GM21367 (cell line): Measurements from ENCODE around the gene FAIM2.

ENCODE experiments used
- ATAC-seq: cut with Tn5 transposase; IDR thresholded peaks from one replicate; pipeline ENCODE4 v1.9.1; 2021; ENCODE audit not compliant: unreplicated experiment

Gene FAIM2

DNA sequence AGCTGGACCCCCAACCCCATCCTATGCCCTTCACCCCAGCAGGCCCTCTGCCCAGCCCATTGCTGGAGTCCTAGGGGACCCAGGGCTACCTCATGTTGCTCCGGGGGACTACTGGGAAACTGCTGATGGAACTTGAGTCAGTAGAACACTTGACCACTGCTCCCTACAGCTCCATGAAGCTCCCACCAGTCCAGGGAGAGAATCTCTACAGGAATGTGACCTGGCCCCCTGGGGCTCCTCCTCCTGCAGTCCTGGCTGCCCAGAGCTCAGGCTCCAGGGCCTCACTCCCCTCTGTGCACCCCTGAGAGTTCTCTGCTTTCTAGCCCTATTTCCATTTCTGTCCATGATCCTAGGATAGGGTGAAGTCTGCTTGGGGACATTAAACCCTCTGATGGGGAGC lies 36.0 kb upstream of the FAIM2 start:
- ATAC-seq: no peak

DNA sequence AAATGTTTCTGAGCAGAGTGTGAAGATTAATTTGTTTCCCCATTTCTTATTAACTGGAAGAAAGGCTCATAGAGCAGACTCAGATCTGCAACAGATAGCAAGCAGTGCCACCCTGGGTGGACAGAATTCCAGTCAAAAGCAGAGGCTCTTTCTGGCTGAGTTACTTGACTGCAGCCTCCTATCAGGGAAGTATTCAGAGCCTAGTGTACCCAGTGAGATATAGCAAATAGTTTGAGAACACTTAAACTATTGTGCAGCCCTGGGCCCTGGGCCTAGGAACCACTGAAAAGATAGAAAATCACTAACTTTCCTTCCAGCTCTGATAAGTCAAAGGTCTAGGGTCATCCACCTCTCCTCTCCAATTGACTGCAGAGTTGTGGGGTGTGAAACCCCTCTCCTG lies 35.6 kb upstream of the FAIM2 start:
- no peak for ATAC-seq

DNA sequence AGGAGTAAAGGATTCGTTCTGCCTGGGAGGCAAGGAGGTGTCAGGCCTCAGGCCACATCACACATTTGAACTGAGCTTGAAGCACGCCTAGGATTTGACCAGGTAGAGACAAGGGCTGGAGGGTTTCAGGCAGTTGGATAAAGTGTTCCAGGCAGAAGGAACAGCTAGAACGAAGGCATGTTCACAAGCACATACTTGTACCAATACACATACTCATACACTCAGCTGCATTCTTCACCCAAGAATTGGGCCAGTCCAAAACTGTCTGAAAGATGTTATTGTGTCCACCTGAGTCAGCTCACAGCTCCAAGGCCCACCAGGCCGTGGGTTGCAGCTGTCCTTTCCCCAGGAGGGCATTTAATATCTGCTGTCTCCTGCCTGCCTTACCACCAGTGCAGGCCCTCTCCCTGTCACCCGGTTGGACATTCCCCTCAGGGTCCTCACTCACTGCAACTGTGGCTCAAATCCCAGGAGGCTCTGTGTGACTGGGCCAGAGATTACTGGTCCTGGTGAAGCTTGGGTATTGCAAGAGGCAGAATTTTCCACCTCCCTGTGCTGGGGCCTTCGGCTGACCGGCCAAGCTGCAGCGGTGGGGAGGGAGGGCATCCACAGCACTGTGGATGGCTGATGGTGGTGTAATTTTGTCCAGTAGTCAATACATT lies 34.1 kb upstream of the FAIM2 start:
- ATAC-seq: no peak

DNA sequence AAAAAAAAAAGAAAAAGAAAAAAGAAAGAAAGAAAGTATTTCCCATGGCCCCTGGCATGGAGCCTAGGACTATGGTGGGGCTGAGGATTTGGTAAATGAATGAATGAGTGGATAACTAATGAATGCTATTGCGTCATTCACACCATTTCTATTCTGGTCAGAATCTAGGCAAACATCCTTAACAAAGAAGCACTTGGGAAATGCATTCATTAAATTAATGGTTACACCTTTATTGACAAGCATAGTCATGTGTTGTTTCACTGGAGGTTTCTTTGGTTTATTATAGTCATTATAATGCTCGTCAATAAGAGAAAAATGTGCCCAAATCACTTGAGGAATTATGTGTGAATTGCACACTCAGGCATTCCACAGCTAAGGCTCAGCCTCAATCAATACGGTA lies 33.2 kb upstream of the FAIM2 start:
- ATAC-seq: no peak

DNA sequence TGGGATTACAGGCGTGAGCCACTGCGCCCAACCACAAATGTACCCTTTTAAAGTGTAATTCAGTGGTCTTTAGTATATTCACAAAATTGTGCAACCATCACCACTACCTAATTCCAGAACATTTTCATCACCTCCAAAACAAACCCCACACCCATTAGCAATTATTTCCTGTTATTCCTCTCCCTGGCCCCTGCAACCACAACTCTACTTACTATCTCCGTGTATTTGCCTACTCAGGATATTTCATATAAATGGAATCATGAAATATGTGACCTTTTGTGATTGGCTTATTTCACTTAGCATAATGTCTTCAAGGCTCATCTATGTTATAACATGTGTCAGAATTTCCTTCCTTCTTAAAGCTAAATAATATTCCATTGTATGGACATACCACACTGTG lies 30.8 kb upstream of the FAIM2 start:
- no peak for ATAC-seq

DNA sequence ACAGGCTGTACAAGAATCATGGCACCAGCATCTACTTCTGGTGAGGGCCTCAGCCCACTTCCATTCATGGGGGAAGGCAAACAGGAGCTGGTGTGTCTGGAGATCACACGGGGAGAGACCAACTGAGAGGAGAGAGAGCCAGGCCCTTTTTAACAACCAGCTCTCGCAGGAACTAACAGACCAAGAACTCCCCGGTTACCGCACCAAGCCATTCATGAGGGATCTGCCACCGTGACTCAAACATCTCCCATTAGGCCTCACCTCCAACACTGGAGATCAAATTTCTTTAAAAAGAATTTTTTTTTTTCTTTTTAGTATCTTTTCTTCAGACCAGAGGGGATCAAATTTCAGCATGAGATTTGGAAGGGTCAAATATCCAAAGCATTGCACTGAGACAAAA lies 30.1 kb upstream of the FAIM2 start:
- ATAC-seq: no peak

DNA sequence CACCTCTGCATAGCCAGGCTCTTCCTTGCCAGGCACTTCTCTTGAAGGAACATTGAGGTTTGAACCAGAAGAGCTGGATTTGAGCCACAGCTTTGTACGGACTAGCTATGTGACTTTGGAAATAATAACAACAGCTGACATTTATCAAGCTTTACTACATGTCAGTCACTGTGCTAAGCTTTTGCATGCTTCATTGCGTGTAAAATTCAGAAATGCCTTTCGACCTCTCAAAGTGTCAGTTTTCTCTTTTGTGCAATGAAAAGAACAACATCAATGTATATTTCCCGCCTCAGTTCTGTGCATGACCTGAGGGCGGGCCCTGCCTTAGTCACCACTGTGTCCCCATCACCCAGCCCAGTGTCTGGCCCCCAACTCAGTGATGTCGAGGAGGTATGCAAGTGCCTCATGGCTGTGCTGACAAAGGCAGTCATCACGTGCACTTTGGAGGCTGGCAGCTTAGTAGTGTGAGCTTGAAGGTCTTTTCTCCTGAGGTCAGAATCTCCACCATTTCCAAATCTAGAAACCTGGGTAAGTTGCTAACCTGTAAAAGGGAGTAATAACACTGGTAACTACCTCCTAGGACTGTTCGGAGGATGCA lies 28.9 kb upstream of the FAIM2 start:
- no peak for ATAC-seq

DNA sequence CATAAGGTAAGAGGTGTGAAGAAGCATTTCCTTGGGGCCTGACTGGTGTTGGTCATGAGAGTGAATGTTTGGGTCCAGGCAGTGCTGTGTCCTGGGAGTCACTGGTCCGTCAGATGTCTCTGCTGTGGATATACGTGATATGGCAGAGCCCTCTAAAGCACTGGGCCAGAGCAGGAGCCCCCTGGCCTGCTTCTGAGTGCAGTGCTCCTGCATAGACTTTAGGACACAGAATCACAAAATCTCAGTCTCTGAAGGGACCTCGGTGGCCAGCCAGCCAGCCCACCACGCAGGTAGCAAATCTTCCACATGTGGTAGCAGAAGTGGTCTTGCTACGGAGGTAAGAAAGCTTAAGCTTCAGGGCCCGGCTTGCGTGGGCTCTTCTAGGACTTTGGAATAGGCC lies 28.3 kb upstream of the FAIM2 start:
- no peak for ATAC-seq

DNA sequence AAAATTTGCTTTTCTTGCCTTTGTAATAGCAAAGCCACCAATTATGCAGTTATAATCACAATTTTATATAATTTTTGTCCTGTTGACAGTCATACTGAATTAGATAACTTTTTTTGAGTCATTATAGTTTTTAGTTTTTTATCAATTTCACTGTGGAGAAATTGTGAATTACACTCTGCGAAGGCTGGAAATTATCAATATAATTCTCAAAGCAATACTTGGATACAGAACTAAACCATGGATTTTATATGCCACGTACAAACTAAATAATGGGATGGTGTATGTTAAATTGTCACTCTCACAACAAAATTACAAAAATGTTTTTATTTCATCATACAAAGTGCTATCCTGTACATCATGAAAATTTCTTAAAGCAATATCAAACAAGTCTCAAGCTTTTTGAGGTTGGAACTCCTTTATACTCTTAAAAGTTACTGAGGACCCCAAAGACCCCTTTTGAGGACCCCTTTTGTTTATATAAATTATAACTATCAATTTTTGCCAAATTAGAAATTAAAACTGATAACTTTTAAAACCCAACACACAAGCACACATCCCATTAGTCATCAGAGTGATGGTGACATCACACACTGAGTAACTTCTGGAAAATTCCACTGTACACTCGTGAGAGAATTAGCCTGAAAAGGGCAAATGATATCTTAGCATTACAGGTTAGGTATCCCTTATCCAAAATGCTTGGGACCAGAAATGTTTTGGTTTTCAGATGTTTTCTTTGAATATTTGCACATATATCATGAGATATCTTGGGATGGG lies 27.0 kb upstream of the FAIM2 start:
- ATAC-seq: no peak

DNA sequence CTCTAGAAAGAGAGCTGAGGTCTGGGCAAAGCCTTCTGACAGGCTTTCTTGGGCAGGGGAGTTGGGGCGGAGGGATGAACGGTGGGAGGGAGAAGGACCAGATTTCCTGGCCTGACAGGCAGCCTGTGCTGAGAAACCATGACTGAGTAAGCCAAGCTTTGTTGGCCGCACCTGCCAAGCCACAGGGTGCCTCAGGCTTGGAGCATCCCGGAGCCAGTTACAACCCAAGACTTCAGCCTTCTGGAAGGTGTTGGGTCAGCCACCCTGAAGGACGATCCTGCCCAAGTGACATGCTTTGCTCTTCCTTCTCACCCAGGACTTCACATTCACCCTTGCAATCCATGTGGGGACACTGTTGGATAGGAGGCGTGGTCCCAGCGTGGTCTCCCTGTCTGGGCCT lies 25.9 kb upstream of the FAIM2 start:
- ATAC-seq: no peak

DNA sequence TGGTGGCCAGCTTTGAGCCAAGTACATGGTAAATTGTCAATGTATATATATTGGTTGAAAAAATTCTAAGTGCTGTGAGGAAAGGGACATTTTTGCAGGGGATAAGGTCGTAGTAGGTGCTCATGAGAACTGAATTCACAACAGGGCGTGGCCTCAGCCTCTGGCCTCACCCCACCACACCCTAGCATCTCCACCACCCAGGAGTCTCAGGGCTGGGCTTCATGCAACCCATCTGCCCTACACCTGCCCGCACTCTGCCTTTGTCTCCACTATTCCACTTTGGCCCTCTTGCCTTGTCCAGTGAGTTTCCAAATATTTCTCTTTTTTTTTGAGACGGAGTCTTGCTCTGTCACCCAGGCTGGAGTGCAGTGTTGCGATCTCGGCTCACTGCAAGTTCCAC lies 24.8 kb upstream of the FAIM2 start:
- no peak for ATAC-seq

DNA sequence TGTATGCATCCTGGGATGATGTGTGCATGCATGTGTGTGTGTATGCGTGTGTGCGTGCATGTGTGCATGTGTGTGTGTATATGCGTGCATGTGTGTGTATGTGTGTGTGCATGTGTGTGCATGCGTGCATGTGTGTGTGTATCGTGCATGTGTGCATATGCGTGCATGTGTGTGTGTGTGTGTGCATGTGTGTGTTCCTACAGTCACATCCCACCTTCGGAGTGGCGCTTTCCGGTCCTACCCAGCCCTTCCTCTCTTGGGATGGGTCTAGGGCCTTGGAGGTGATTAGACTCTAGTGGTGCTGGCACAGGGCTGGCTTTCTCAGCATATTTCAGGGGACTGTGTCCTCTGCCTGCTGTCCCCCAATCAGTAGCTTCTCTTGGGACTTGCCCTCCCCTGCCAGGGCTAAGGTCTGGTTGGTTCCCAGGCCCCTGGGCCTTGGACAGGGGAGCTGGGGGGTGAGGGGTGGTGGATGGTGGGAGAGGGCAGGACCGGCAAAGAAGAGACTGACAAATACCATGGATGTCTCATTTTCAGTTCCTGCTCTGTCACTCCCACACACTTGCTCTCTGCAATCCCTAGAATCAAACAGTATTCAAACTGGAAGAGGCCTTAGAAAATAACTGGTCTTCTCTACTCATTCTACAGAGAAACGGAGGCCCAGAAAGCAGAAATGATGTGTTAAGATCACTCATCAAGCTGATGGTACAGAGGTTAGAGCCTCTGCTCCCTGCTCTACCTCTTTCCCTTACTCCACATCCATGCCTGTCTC lies 21.9 kb upstream of the FAIM2 start:
- ATAC-seq: no peak

DNA sequence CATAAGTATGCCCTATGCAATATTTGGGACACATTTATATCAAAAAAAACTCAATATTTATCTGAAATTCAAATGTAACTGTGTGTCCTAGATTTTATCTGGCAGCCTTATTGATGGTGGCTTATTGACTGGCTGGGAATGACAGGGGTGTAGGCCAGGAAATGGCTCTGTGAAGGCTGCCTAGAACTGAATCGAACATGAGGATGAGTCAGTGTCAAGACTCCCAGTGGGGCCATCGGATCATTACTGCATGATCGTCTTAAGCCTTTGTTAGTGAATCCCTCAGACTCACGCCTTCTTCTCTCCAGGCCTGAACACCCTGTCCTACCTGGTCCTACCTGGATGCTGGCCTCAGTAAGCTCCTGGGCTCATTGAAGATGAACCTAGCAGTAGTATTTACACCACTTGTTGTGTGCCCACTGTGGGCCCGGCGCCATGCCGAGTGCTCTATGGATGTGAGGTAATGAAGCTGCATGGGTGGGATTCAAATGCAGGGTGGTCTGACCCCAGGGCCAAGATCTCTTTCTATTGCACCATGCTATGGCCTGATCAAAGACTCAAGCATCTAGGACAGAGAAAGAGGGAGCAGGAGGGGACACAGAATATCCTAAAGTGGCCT lies 21.0 kb upstream of the FAIM2 start:
- ATAC-seq: no peak

DNA sequence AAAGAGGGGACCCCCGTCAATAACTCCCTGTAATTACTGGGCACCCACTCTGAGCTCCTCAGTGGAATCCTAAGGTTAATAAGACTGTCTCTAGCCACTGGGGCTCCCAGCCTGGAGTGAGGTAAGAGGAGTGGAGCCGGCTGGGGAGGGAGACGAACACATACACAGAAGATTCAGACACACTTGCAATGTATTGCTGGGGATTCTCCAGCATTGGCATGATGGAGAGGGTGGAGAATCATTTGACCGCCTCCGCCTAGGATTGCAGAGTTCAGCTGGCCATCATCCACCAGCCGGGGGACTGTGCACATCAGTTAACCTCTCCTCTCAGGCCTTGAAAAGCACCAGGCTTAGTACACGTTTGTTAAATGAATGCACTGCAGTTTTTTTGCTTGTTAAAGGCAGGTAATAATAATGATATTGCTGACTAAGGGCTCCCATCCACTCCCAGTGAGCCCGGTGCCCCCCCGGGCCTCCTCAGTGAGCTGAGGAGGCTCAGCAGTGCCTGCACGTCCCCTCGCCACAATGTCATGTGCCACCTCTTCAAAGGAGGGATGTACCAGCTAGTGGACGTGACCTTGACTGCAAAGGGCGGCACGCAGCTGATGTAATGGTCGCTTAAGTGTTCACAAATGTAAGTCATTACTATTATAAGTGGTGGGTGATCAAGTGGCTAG lies 20.3 kb upstream of the FAIM2 start:
- no peak for ATAC-seq

DNA sequence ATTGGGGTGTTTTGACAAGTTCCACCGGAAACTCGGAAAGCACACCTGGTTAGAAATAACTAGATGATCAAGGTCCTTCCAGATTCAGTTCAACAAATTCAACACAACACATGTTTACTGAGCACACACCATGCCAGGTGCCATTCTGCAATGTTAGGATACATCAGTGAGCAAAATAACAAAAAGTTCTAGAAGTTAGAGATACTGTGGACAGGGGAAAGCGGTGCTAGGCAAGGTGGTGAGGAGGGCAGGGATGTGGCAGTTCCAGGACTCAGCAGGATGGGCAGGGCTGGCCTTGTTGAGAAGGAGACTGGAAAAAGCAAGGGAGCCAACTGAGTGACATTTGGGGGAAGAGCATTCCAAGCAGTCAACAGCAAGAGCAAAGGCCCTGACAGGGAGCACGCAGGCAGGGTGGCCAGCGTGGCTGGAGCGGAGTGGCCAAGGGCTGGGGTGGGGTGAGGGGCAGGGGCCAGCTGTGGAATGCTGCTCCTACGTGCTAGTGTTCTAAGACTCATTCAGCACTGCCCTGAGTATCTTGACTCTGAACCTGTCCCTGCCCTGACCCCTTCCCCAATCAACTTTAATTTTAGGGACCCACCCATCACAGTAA lies 19.4 kb upstream of the FAIM2 start:
- ATAC-seq: no peak

DNA sequence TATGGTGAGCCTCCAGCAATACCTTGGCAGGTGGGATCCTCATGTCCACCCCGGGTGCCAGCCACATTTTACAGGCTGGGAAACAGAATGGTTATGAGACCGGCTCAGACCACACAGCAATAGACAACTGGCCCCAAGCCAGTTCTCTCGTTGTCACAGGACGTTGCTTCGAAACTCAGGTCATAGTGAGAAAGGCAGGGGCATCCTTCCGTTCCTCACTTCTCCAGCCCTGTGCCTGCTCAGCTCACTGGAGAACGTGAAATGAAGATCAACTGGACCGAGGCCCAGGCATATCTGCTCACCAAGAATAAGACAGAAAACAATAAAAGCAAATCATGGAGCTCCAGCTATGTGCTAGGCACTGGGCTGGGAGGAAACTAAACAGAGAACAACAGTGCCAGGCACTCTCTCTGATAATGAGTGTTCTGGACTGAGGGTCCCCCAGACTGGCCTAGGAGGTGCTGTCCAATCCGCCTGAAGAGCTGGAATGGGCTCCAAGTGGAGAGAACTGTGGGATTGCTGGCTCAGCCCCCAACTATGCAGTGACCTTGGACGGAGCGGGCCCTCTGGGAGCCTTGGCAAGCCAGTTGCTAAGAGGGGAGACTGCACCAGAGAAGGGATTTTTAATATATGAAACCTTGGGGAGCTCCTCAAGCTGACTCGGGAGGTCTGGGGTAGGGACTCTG lies 18.8 kb upstream of the FAIM2 start:
- no peak for ATAC-seq

DNA sequence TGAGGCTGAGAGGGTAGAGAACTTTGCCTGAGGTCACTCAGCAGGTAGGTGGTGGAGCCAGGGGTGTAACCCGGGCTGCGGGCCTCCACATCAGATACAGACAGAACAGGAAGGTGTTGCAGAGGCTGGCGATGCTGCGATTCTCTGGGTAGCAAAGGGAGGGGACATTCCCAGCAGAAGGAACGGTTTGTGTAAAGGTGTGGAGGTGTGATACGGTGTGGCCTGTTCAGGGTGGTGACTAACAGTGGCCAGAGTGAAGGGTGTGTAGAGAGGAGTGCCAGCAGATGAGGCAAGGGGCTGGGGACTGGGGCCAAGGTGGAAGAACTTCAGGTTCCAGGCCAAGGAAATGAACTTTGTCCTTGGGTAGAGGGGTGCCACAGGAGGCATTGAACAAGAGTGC lies 18.2 kb upstream of the FAIM2 start:
- ATAC-seq: no peak

DNA sequence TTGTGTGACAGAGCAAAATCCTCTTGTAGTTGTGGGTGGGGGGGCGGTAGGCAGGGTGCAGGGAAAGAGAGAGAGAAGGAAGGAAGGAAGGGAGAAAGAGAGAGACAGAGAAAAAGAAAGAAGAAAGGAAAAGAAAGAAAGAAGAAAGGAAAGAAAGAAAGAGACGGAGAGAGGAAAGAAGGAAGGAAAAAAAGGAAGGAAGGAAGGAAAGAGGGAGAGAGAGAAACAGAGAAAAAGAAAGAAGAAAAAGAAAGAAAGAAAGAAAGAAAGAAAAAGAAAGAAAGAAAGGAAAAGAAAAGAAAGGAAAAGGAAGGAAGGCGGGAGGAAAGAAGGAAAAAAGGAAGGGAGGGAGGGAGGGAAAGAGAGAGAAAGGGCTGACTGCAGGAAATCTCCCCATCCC lies 17.6 kb upstream of the FAIM2 start:
- no peak for ATAC-seq

DNA sequence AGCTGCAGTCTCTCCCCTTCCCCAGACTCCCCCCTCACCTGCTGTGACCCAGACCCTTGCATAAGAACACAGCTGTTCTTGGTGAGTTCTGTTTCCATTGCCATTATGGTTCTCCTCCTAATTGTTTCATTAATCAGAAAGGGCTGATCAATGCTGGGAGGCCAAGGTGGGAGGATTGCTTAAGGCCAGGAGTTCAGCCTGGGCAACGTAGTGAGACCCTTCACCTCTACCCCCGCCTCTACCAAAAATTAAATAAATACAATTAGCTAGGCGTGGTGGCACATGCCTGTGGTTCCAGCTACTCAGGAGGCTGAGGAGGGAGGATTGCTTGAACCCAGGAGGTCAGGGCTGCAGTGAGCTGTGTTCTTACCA lies 17.2 kb upstream of the FAIM2 start:
- no peak for ATAC-seq
